ENCODE measurements around the gene NFAT5. TPM values are rescaled to one million over a fixed set of nuclear protein-coding genes. Genes with fewer than 3 reads are reported as not detected.

NFAT5 gene
- total RNA-seq, 1 experiment from 2014 or later: 21.0 TPM

GRCh38 chr16:69522041-69522578 is 43.7 kb upstream of the NFAT5 start:
- Mint-ChIP-seq H3K27me3 (ENCODE audit: low read depth) (peaks cover 3% of the 10 kb centered on the region; the same call in 1 of the 2 replicates), H3K4me3 (no peak overlapping the region), H3K36me3 (ENCODE audit: insufficient read depth in 1 of 3, low read depth in 3 of 3) (no peaks in the 10 kb centered on the region), H3K27ac (no peak overlapping the region), H3K9me3 (no peaks in the 10 kb centered on the region; a peak in 1 of 5 replicates), H3K4me1 (peaks cover 9 to 21% of the 10 kb centered on the region in 2 experiments)
- H2BK5ac ChIP-seq (ENCODE audit: insufficient read length, low read length): no peak overlapping the region
- no peak overlapping the region for H3K4me2 ChIP-seq (ENCODE audit: insufficient read depth, insufficient read length, low read length)
- H2BK15ac ChIP-seq (ENCODE audit: low read depth, low read length): no peak overlapping the region
- H2AFZ ChIP-seq (ENCODE audit: low read length): no peak overlapping the region
- no peak overlapping the region for H3K4ac ChIP-seq (ENCODE audit: low read depth, low read length)
- no peaks in the 10 kb centered on the region for H3K27me3 ChIP-seq (ENCODE audit: insufficient read depth, low read length)
- H3K9ac ChIP-seq (ENCODE audit: extremely low read depth, insufficient read length, low read length): no peak overlapping the region
- no peak overlapping the region for H3K18ac ChIP-seq (ENCODE audit: insufficient read length, low read depth, low read length)
- no peak overlapping the region for H3K23ac ChIP-seq (ENCODE audit: insufficient read length, low read depth, low read length)
- no peaks in the 10 kb centered on the region for H3K23me2 ChIP-seq (ENCODE audit: insufficient read length, low read depth, low read length, poor library complexity, severe bottlenecking)
- no peak overlapping the region for H2BK12ac ChIP-seq (ENCODE audit: insufficient read length, low read depth, low read length)
- no peak for TF ChIP-seq CTCF (conservative IDR thresholded peaks at IDR 0.05)
- no peak overlapping the region for H4K91ac ChIP-seq (ENCODE audit: insufficient read length, low read depth, low read length)
- no peaks in the 10 kb centered on the region for H3K9me3 ChIP-seq (ENCODE audit: control insufficient read depth, low read depth, low read length)
- no peak overlapping the region for H4K5ac ChIP-seq (ENCODE audit: insufficient read length, low read depth, low read length)
- H2BK120ac ChIP-seq (ENCODE audit: low read depth, low read length, poor library complexity, severe bottlenecking): no peak overlapping the region
- no peak overlapping the region for H3T11ph ChIP-seq (ENCODE audit: low read length)
- H4K20me1 ChIP-seq (ENCODE audit: control insufficient read depth, insufficient read depth, insufficient read length): no peaks in the 10 kb centered on the region
- no peak overlapping the region for H3K14ac ChIP-seq (ENCODE audit: insufficient read depth, low read length)
- no peaks in the 10 kb centered on the region for H3K79me1 ChIP-seq (ENCODE audit: insufficient read depth, low read depth, low read length, poor library complexity, severe bottlenecking)
- no peaks in the 10 kb centered on the region for H3K4me1 ChIP-seq (ENCODE audit: insufficient read depth, low read length)
- WGBS (ENCODE audit: extremely low coverage, insufficient read length, low lambda C conversion rate): no CpG with 5 or more reads among the region's 5 CpGs
- no peak overlapping the region for H2BK20ac ChIP-seq (ENCODE audit: low read depth, low read length, poor library complexity, severe bottlenecking)
- no peak overlapping the region for H3K27ac ChIP-seq (ENCODE audit: insufficient read length, low read depth, low read length)
- H3K56ac ChIP-seq (ENCODE audit: insufficient read length, low read depth, low read length): no peak overlapping the region
- no peaks in the 10 kb centered on the region for H3K79me2 ChIP-seq (ENCODE audit: insufficient read depth, low read length)
- H4K8ac ChIP-seq (replicated peaks; ENCODE audit: insufficient read length, low read depth, low read length): no peak overlapping the region
- H2AK5ac ChIP-seq (ENCODE audit: insufficient read length, low read length): no peak overlapping the region
- no peak for DNase-seq

All from H9 (cell line).